Muscle of leg (tissue), 11 donors: ENCODE data around the gene CMTM3. TPM values are rescaled to one million over a fixed set of nuclear protein-coding genes. Genes with fewer than 3 reads are reported as not detected.
"Not testable (repeated sequence)": the region's sequence is repeated elsewhere in the genome, so short reads cannot be mapped to it uniquely, and the experiment has no call there.

Source experiments
- DNase-seq: peaks from one replicate; pipeline ENCODE4 v3.0.0; 2013
- H3K27ac ChIP-seq: one replicate; pipeline ENCODE4 v1.5.1; 2013; ENCODE audit warnings: mild to moderate bottlenecking, low read length, control low read depth
- H3K27me3 ChIP-seq: one replicate; pipeline ENCODE4 v1.6.1; 2013; ENCODE audit warnings: low read length; ENCODE audit not compliant: control insufficient read depth, insufficient read depth
- H3K36me3 ChIP-seq: one replicate; pipeline ENCODE4 v1.6.1; 2013; ENCODE audit warnings: low read length; ENCODE audit not compliant: control insufficient read depth, insufficient read depth
- H3K4me1 ChIP-seq: one replicate; pipeline ENCODE4 v1.6.1; 2013; ENCODE audit warnings: low read length; ENCODE audit not compliant: control insufficient read depth, insufficient read depth
- H3K4me3 ChIP-seq: one replicate; pipeline ENCODE4 v1.5.1; 2013; ENCODE audit warnings: low read length, control low read depth
- H3K9me3 ChIP-seq: replicated peaks from 2 replicates; pipeline ENCODE4 v1.6.1; 2013; ENCODE audit warnings: low read depth, low read length; ENCODE audit not compliant: control insufficient read depth
- WGBS: methylation state at CpG from one replicate; pipeline ENCODE4 v1.1.5; 2013; ENCODE audit warnings: missing lambda C conversion rate; ENCODE audit not compliant: insufficient coverage; 5-methylcytosine and 5-hydroxymethylcytosine counted together
- polyA plus RNA-seq, 8 donors: library from polyadenylated mRNA; unstranded; fragments of 120-200 nt; gene quantifications; one replicate each; pipeline versions ENCODE4 v1.2.1 to v1.2.3, GENCODE V29; 2013; ENCODE audit warnings: inconsistent platforms in 1 of 8, low replicate concordance in 1 of 8; ENCODE audit not compliant: insufficient read length in 8 of 8, insufficient read depth in 1 of 8
- total RNA-seq: library from RNA; stranded (reverse); fragments of 120-200 nt; gene quantifications from one replicate; pipeline ENCODE4 v1.2.4, GENCODE V29; 2013

Gene CMTM3
- total and polyA plus RNA-seq, 9 donors, result 19.0 to 82.7 (median 68.0) TPM

DNA sequence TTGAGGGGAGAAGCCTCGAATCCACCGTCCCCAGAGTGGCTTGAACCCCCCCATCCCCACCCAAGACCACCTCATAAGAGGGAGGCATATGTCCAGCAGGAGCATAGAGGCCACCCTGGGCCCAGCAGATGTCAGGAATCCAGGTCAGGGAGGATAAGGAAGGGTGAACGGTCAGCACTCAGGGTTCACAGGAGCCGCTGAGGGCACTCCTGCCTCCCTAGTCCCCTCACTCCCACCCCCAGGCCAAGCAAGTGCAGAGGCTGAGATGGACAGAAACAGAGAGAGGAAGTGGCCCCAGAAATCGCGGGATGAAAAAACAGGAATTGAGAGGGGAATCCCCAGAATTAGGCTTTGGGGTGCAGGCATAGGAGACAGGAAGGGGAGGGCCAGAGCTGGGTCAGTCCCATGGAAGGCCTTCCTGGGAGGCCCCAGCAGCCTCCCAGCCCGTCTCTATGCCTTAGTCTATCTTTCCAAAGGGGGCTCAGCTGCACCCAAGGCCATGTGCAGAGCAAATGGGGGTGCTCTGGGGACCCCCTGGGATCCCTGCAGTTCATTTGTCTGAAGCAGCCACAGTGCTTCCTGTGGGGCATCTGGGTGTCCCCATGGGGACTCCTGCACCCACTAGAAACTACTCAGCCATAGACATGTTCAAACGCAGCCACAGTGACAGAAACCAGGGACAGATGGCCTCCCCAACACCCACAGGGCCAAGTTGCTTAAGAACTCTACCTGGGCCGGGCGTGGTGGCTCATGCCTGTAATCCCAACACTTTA, 1.7 kb downstream of the CMTM3 start:
- peaks cover 29% of the 10 kb centered on the region for H3K36me3 ChIP-seq
- peak overlapping the region; percentile 57 for H3K27ac ChIP-seq
- H3K4me3 ChIP-seq, result peak overlapping the region; percentile 67
- H3K27me3 ChIP-seq, result no peaks in the 10 kb centered on the region
- peak; percentile 54 for DNase-seq
- H3K9me3 ChIP-seq, result no peaks in the 10 kb centered on the region
- H3K4me1 ChIP-seq, result peaks cover 27% of the 10 kb centered on the region
- no CpG with 5 or more reads among the region's 10 CpGs for WGBS

DNA sequence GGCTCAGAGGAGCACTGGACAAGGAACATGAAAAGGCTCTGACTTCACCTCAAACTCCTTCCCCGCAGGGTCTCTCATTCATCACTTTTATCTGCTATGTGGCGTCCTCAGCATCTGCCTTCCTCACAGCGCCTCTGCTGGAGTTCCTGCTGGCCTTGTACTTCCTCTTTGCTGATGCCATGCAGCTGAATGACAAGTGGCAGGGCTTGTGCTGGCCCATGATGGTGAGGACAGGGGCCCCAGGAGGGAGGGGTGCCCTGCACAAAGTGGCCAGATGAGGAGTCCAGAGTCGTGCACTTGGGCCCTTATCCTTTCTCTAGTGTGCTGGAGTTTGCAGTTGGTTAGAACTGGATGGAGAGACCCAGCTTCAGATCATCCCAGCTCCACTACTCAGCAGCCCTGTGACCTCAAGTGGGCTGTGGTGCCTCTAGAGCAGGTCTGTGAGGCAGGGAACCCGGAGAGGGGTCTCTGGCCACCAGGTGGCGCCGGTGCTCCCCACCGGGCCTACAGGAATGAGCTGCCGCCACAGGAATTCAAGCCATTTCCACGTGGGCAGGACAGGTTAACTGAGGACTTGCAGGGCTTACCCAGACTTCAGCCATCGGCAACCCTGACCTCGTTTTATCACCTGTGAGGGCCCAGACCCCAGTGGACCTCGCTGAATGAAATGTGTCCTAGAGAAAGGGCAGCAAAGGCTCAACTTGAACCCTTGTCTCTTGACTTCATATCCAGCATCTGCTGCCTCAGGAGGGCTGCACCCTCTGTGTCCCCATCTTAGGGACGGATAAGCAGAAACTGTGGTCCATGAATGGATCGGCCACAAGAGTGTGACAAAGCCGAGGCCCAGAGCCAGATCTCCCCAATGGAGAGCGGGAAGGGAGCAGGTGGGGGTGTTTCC, 4.0 kb downstream of the CMTM3 start:
- H3K4me1 ChIP-seq, result peaks cover 25% of the 10 kb centered on the region
- no peaks in the 10 kb centered on the region for H3K9me3 ChIP-seq
- no peak overlapping the region for H3K27ac ChIP-seq
- H3K27me3 ChIP-seq, result no peaks in the 10 kb centered on the region
- no peak overlapping the region for H3K4me3 ChIP-seq
- peak; percentile 84 for DNase-seq
- H3K36me3 ChIP-seq, result peaks cover 42% of the 10 kb centered on the region
- WGBS, result 28% methylated on average over 13 of the region's 17 CpGs

DNA sequence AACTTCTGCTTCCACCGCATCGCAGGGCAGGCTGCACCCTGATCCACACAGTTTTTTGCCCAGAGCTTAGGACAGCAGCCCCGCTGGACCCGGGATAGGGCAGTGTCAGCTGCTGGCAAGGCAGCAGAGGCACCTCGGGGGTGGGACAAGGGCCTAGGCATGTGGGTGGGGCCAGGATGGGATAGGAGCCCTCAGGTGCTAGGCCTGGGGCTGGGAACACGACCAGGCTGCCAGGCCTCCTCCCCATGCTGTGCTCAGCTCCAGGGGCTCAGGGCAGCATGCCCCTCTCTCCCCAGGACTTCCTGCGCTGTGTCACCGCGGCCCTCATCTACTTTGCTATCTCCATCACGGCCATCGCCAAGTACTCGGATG, 4.6 kb downstream of the CMTM3 start:
- 87% methylated on average over 12 of the region's 12 CpGs for WGBS
- H3K9me3 ChIP-seq, result no peaks in the 10 kb centered on the region
- H3K36me3 ChIP-seq, result peaks cover 47% of the 10 kb centered on the region
- no peak overlapping the region for H3K27ac ChIP-seq
- H3K27me3 ChIP-seq, result no peaks in the 10 kb centered on the region
- H3K4me3 ChIP-seq, result no peak overlapping the region
- peaks cover 20% of the 10 kb centered on the region for H3K4me1 ChIP-seq
- DNase-seq, result no peak

DNA sequence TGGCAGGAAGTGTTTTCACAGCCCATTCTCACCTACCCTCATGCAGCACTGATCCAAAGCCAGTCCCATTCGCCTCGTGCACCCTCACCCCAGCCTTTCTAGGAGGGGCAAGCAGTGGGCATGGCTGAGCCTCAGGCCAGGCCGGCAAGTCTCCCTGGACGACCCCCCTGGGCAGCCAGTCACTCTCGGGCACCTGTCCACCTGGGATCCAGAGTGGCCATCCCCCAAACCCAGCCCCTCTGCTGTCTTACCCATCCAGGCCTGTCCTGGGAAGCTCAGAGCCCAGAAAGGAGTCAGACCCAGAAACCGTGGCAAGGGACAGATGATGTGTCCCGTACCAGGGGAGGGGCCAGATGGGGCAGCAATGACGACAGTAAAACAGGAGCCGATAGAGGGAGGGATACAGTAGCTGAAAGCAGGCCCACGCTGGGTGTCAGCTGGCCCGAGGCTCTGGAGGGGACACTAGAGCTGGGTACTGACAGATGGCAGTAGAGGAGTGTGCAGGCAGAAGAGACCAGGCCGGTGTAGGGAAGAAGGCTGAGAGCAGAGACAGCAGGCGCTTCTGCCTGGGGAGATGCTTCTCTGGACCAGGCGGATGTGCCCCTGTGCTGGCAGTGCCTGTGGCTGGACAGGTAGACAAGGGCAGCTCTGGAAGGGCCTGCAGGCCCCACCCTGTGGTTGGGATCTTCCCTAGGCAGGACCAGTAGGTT, 5.8 kb downstream of the CMTM3 start:
- Histone ChIP-seq H3K4me3 (no peak overlapping the region), H3K4me1 (peaks cover 20% of the 10 kb centered on the region), H3K36me3 (peaks cover 51% of the 10 kb centered on the region), H3K9me3 (no peaks in the 10 kb centered on the region), H3K27ac (no peak overlapping the region), H3K27me3 (no peaks in the 10 kb centered on the region)
- WGBS, result 89% methylated on average over 14 of the region's 14 CpGs
- DNase-seq, result no peak

DNA sequence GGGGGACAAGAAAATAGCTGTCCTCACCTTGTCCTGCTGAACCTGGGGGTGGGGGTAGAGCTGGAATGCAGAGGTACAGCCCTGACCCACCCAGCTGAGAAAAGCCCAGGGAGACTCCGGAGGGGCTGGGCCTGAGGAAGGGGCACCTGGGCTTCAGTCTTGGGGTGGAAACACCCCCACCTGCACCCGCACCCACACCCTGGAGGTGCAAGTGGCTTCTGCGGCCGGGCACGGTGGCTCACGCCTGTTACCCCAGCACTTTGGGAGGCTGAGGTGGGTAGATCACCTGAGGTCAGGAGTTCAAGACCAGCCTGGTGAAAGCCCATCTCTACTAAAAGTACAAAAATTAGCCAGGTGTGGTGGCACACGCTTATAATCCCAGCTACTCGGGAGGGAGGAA, 7.4 kb downstream of the CMTM3 start:
- H3K27ac ChIP-seq, DNase-seq, H3K27me3 ChIP-seq, H3K9me3 ChIP-seq, H3K4me1 ChIP-seq, H3K4me3 ChIP-seq: not testable (repeated sequence)
- peaks cover 51% of the 10 kb centered on the region for H3K36me3 ChIP-seq
- 92% methylated on average over 2 of the region's 8 CpGs for WGBS

DNA sequence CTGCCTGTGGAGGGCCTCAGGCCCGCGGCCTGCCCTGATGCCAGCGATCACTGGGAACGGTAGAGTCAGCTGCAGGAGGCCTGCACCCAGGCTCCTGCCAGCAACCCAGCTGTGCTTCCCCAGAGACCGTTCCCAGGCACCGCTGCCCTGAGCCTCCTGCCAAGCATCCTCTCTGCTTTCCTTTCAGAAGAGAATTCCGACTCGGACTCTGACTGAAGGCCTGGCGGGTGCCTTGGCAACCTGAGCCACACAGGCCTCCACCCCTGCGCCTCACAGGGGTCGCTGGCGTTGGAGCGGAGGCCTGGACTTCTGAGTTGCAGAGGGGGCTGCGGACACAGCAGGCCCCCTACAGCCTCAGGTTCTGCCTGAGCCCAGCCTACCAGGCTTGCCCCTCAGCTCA, 7.9 kb downstream of the CMTM3 start:
- peaks cover 51% of the 10 kb centered on the region for H3K36me3 ChIP-seq

DNA sequence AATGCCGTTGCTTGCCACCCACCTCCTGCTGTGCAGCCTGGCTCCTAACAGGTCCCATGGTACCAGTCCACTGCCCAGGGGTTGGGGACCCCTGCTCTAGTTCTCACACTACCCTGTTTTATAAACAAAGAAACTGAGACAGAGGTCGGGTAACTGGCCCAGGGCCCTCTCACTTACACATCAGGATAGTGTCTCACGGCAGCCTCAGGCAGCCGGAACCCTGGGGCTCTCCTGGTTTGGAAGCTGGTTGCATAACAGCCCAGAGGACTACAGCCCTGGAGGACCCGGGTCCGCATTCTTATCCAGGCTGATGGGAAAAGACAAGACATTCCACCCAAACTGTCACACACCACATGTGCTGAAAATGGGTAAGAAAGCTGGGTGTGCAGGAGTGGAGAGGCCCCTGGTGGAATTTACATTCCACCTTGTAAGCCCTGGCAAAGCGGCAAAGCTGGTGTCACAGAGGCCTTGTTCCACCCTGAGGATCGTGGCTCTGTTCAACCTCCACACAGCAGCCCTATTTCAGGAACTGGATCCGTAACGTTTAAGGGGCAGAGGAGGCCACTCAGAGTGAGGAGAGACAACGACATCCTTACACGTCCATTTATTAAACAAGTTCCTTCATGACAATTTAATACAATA, 9.8 kb downstream of the CMTM3 start:
- no peaks in the 10 kb centered on the region for H3K27me3 ChIP-seq
- 88% methylated on average over 4 of the region's 12 CpGs for WGBS
- no peaks in the 10 kb centered on the region for H3K9me3 ChIP-seq
- no peak overlapping the region for H3K4me3 ChIP-seq
- H3K4me1 ChIP-seq, result no peaks in the 10 kb centered on the region
- DNase-seq, result no peak
- peaks cover 39% of the 10 kb centered on the region for H3K36me3 ChIP-seq
- no peak overlapping the region for H3K27ac ChIP-seq

More for the DNA sequence above, 7.9 kb downstream of the CMTM3 start:
- Histone ChIP-seq H3K27me3 (no peaks in the 10 kb centered on the region), H3K4me1 (peaks cover 10% of the 10 kb centered on the region), H3K4me3 (no peak overlapping the region), H3K9me3 (no peaks in the 10 kb centered on the region), H3K27ac (no peak overlapping the region)
- DNase-seq, result no peak
- 83% methylated on average over 14 of the region's 14 CpGs for whole genome bisulfite sequencing

DNA sequence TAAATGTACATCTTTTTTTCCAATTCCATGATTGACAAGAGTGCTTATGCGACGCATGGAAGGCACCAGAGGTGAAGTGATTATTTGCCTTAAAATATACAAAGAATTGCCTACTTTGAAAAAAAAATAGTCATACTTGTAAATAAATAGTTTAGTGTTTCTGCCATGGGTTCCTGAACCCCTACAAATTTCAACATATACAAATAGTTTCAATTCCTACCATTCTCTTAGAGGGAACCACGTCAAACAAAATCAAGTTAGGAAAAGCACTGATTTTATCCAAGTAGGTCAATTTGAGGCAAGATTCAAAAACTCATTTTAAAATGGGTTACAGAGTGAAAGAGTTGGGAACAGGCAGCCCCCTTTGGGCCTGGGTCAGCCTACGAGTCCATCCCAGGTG, 11.7 kb downstream of the CMTM3 start:
- WGBS, result 63% methylated on average over 1 of the region's 4 CpGs
- Histone ChIP-seq H3K9me3 (no peaks in the 10 kb centered on the region), H3K27me3 (no peaks in the 10 kb centered on the region), H3K36me3 (peaks cover 25% of the 10 kb centered on the region), H3K27ac (no peak overlapping the region), H3K4me1 (peaks cover 7% of the 10 kb centered on the region), H3K4me3 (no peak overlapping the region)
- DNase-seq, result no peak

DNA sequence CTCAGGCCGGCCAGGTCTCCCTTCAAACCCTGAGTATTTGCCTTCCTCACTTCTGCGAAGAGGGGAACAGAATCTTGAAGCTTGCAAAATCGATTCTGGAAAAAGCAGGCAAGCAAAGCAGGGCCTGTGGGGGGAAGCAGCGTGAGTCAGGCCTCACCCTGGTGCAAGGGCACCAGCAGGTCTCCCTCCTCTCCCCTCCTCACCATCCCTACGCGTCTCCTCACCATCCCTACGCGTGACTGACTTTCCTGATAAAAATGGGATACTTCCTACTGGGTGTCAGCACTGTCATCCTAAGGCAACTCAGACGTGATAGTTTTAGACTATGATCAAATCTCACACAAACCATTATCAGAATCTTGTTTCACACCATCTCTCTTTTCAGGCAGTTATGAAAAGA, 12.1 kb downstream of the CMTM3 start:
- no peaks in the 10 kb centered on the region for H3K27me3 ChIP-seq
- peaks cover 7% of the 10 kb centered on the region for H3K4me1 ChIP-seq

More for the DNA sequence above, 12.1 kb downstream of the CMTM3 start:
- Histone ChIP-seq H3K27ac (no peak overlapping the region), H3K4me3 (no peak overlapping the region), H3K36me3 (peaks cover 27% of the 10 kb centered on the region), H3K9me3 (no peaks in the 10 kb centered on the region)
- WGBS, result 64% methylated on average over 5 of the region's 9 CpGs
- no peak for DNase-seq
